OCI-LY1 (cell line): ENCODE data around the gene KCNN3.

ENCODE experiments used
- H2AFZ ChIP-seq: fragments of 200-600 bp; sonication (generic), shearing (Covaris generic); 2 replicates; pipeline ENCODE4 v1.6.0; 2014; ENCODE audit warnings: antibody characterized with exemption, mild to moderate bottlenecking, low read length
- H3F3A ChIP-seq: fragments of 200-600 bp; sonication (generic), shearing (Covaris generic); 2 replicates; pipeline ENCODE4 v1.6.0; 2014; ENCODE audit warnings: mild to moderate bottlenecking, antibody characterized with exemption, low read length, moderate library complexity; ENCODE audit not compliant: insufficient read depth
- H3K27ac ChIP-seq: fragments of 200-600 bp; sonication (generic); 2 replicates; pipeline ENCODE4 v1.5.1; 2014; ENCODE audit warnings: low read length, mixed run types, mild to moderate bottlenecking, low read depth; ENCODE audit not compliant: poor library complexity, severe bottlenecking
- H3K27me3 ChIP-seq: fragments of 200-600 bp; sonication (generic); 2 replicates; pipeline ENCODE4 v1.6.0; 2014; ENCODE audit warnings: antibody characterized with exemption, mild to moderate bottlenecking, low read length, moderate library complexity; ENCODE audit not compliant: insufficient read depth
- H3K36me3 ChIP-seq: fragments of 200-600 bp; sonication (generic); 2 replicates; pipeline ENCODE4 v1.6.1; 2014; ENCODE audit warnings: mild to moderate bottlenecking, antibody characterized with exemption, low read length, moderate library complexity, mixed read lengths; ENCODE audit not compliant: insufficient read depth
- H3K4me1 ChIP-seq: fragments of 200-600 bp; sonication (generic); 2 replicates; pipeline ENCODE4 v1.5.1; 2014; ENCODE audit warnings: mild to moderate bottlenecking, low read length, moderate library complexity; ENCODE audit not compliant: insufficient read depth, severe bottlenecking
- H3K4me2 ChIP-seq: fragments of 200-600 bp; sonication (generic), shearing (Covaris generic); 2 replicates; pipeline ENCODE4 v1.6.1; 2014; ENCODE audit warnings: low read length
- H3K4me3 ChIP-seq: fragments of 200-600 bp; sonication (generic); 2 replicates; pipeline ENCODE4 v1.5.1; 2014; ENCODE audit warnings: low read length, low read depth, mild to moderate bottlenecking, mixed read lengths; ENCODE audit not compliant: poor library complexity, severe bottlenecking
- H3K79me2 ChIP-seq: fragments of 200-600 bp; shearing (Covaris generic); 2 replicates; pipeline ENCODE4 v1.6.1; 2016; ENCODE audit warnings: mixed run types, low read length, mixed read lengths; ENCODE audit not compliant: insufficient read depth
- H3K9ac ChIP-seq: fragments of 200-600 bp; sonication (generic), shearing (Covaris generic); 2 replicates; pipeline ENCODE4 v1.6.1; 2014; ENCODE audit warnings: mild to moderate bottlenecking, low read length, mixed read lengths
- H3K9me2 ChIP-seq: fragments of 200-600 bp; sonication (generic), shearing (Covaris generic); 2 replicates; pipeline ENCODE4 v1.6.1; 2014; ENCODE audit warnings: low read depth, mild to moderate bottlenecking, low read length, mixed read lengths
- H3K9me3 ChIP-seq: fragments of 200-600 bp; shearing (Covaris generic); 2 replicates; pipeline ENCODE4 v1.6.1; 2014; ENCODE audit warnings: low read length, mixed read lengths
- H4K20me1 ChIP-seq: fragments of 200-600 bp; sonication (generic), shearing (Covaris generic); 2 replicates; pipeline ENCODE4 v1.6.0; 2016; ENCODE audit warnings: mild to moderate bottlenecking, low read length; ENCODE audit not compliant: insufficient read depth
- EZH2 ChIP-seq: fragments of 200-600 bp; sonication (generic), shearing (Covaris generic); IDR thresholded peaks from 2 replicates; pipeline ENCODE4 v1.8.0; 2017; ENCODE audit warnings: borderline replicate concordance, mixed run types, mild to moderate bottlenecking, antibody characterized with exemption, low read length, moderate library complexity, mixed read lengths
- TF ChIP-seq, protein P1 (sequence below): fragments of 200-600 bp; sonication (generic), shearing (Covaris generic); IDR thresholded peaks from 2 replicates; pipeline ENCODE4 v1.5.1; 2017; ENCODE audit warnings: mild to moderate bottlenecking, antibody characterized with exemption, low read length, moderate library complexity, mixed read lengths

The KCNN3 gene

GRCh38 chr1:154813300-154813816, 56.7 kb downstream of the KCNN3 start:
- no peaks in the 10 kb centered on the region for H3F3A ChIP-seq

DNA sequence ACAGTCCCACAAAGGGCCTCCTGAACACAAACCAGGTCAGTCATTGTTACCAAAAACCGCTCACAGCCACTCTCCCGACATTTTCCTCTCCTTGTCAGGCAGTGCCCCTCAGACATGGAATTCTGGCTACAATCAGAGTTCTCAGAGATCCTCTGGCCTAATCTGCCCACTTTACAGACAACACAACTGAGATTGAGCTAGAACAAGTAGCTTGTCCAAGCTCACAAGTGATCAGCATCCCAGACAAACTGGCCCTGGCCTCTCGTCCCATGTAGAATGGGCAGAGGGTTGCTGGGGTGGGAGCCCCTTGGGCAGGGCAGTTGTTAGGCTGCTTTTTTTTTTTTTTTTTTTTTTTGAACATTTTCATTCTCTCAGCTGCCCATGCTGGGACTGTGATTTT, 57.2 kb downstream of the KCNN3 start:
- no peaks in the 10 kb centered on the region for H4K20me1 ChIP-seq
- H3K4me1 ChIP-seq, result peaks cover 42% of the 10 kb centered on the region
- no peak overlapping the region for H3K9ac ChIP-seq
- H2AFZ ChIP-seq, result no peak overlapping the region
- H3K27me3 ChIP-seq, result no peaks in the 10 kb centered on the region
- no peaks in the 10 kb centered on the region for H3K9me3 ChIP-seq
- no peaks in the 10 kb centered on the region for H3K9me2 ChIP-seq
- TF ChIP-seq EZH2, result no peak
- TF ChIP-seq, protein P1, sequence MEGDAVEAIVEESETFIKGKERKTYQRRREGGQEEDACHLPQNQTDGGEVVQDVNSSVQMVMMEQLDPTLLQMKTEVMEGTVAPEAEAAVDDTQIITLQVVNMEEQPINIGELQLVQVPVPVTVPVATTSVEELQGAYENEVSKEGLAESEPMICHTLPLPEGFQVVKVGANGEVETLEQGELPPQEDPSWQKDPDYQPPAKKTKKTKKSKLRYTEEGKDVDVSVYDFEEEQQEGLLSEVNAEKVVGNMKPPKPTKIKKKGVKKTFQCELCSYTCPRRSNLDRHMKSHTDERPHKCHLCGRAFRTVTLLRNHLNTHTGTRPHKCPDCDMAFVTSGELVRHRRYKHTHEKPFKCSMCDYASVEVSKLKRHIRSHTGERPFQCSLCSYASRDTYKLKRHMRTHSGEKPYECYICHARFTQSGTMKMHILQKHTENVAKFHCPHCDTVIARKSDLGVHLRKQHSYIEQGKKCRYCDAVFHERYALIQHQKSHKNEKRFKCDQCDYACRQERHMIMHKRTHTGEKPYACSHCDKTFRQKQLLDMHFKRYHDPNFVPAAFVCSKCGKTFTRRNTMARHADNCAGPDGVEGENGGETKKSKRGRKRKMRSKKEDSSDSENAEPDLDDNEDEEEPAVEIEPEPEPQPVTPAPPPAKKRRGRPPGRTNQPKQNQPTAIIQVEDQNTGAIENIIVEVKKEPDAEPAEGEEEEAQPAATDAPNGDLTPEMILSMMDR, result no peak
- peaks cover 48% of the 10 kb centered on the region for H3K36me3 ChIP-seq
- no peaks in the 10 kb centered on the region for H3K79me2 ChIP-seq
- no peak overlapping the region for H3K27ac ChIP-seq
- no peaks in the 10 kb centered on the region for H3F3A ChIP-seq
- no peak overlapping the region for H3K4me2 ChIP-seq
- no peak overlapping the region for H3K4me3 ChIP-seq

More at GRCh38 chr1:154813300-154813816, 56.7 kb downstream of the KCNN3 start:
- Histone ChIP-seq H3K79me2 (no peaks in the 10 kb centered on the region), H3K4me2 (no peak overlapping the region), H3K9me3 (no peaks in the 10 kb centered on the region), H3K27me3 (no peaks in the 10 kb centered on the region), H3K4me3 (no peak overlapping the region), H3K36me3 (peaks cover 48% of the 10 kb centered on the region), H3K9ac (no peak overlapping the region), H4K20me1 (no peaks in the 10 kb centered on the region), H2AFZ (no peak overlapping the region), H3K27ac (no peak overlapping the region), H3K4me1 (peaks cover 39% of the 10 kb centered on the region), H3K9me2 (no peaks in the 10 kb centered on the region)
- TF ChIP-seq, protein P1, result no peak
- no peak for TF ChIP-seq EZH2

DNA sequence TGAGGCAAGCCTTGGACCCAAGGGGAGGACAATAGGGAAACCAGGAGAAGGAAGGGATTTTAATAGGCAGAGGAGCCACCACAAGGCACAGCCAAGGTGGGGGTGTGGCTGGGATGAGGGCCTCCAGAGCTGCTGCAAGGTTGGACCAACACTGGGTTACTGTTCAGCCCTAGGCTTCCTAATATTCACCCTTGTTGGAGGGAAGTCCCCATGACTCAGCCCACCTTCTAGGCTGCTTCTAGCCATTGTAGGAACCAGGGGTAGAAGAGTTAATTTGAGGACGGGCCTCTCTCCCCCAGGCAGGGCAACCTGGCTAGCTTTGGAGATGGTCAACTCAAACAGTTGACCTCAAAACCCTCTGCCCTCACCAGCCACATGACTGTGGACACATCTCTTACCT, 59.5 kb downstream of the KCNN3 start:
- Histone ChIP-seq H3K4me3 (no peak overlapping the region), H4K20me1 (no peaks in the 10 kb centered on the region), H3K9me2 (no peaks in the 10 kb centered on the region), H3K9ac (no peak overlapping the region), H3K27ac (peak overlapping the region; percentile 50), H3K27me3 (no peaks in the 10 kb centered on the region), H3K4me1 (peaks cover 53% of the 10 kb centered on the region), H2AFZ (no peak overlapping the region), H3K4me2 (no peak overlapping the region), H3K79me2 (no peaks in the 10 kb centered on the region), H3K9me3 (no peaks in the 10 kb centered on the region), H3K36me3 (peaks cover 41% of the 10 kb centered on the region), H3F3A (no peaks in the 10 kb centered on the region)
- TF ChIP-seq EZH2, result no peak
- TF ChIP-seq, protein P1, result no peak
